ENCODE data around the gene CADM2. TPM values are rescaled to one million over a fixed set of nuclear protein-coding genes. Genes with fewer than 3 reads are reported as not detected.
A peak's percentile ranks its signal among the peaks of the same experiment; 100 is the strongest.
"Not testable (repeated sequence)": the region's sequence is repeated elsewhere in the genome, so short reads cannot be mapped to it uniquely, and the experiment has no call there.

The CADM2 gene
- total and polyA plus RNA-seq, 2 donors from 2014 or later, result 0.06 to 0.25 TPM

DNA sequence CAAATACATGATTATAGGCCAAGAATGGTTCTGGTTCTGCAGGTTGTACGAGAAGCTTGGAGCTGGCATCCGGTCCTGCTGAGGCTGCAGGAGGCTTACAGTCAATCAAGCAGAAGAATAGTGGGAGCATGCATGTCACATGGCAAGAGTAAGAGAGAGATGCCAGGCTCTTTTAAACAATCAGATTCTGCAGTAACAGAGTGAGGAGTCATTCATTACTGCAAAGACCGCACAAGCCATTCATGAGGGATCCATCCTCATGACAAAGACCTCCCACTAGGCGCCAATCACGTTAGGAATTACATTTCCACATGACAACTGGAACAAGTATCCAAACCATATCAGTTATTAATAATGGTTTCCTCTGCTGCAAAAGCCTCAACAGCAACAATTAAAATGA lies 536.8 kb downstream of the CADM2 start:
- TF ChIP-seq, protein P1, sequence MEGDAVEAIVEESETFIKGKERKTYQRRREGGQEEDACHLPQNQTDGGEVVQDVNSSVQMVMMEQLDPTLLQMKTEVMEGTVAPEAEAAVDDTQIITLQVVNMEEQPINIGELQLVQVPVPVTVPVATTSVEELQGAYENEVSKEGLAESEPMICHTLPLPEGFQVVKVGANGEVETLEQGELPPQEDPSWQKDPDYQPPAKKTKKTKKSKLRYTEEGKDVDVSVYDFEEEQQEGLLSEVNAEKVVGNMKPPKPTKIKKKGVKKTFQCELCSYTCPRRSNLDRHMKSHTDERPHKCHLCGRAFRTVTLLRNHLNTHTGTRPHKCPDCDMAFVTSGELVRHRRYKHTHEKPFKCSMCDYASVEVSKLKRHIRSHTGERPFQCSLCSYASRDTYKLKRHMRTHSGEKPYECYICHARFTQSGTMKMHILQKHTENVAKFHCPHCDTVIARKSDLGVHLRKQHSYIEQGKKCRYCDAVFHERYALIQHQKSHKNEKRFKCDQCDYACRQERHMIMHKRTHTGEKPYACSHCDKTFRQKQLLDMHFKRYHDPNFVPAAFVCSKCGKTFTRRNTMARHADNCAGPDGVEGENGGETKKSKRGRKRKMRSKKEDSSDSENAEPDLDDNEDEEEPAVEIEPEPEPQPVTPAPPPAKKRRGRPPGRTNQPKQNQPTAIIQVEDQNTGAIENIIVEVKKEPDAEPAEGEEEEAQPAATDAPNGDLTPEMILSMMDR (IDR thresholded peaks at IDR 0.05; ENCODE audit: borderline replicate concordance, extremely low read depth, insufficient read depth), result no peak
- Histone ChIP-seq H3K27me3 (ENCODE audit: control insufficient read depth, insufficient read depth, low read length) (no peaks in the 10 kb centered on the region), H3K27ac (ENCODE audit: low read depth in 2 of 2, low read length in 2 of 2) (no peak overlapping the region), H3K4me3 (ENCODE audit: low read length in 3 of 3) (no peak overlapping the region), H3K36me3 (ENCODE audit: control insufficient read depth in 2 of 3, insufficient read depth in 3 of 3, low read length in 3 of 3) (no peaks in the 10 kb centered on the region), H3K9ac (ENCODE audit: low read length in 3 of 3) (no peak overlapping the region), H3K4me1 (ENCODE audit: control insufficient read depth in 2 of 3, insufficient read depth in 2 of 3, low read depth in 1 of 3, low read length in 3 of 3) (no peaks in the 10 kb centered on the region), H3K9me3 (ENCODE audit: control insufficient read depth in 2 of 3, insufficient read depth in 1 of 3, low read length in 3 of 3) (no peaks in the 10 kb centered on the region)
- no peak for DNase-seq
- FAIRE-seq, result no peak
- intact Hi-C loops (cut with DNase I), result no loop called here

DNA sequence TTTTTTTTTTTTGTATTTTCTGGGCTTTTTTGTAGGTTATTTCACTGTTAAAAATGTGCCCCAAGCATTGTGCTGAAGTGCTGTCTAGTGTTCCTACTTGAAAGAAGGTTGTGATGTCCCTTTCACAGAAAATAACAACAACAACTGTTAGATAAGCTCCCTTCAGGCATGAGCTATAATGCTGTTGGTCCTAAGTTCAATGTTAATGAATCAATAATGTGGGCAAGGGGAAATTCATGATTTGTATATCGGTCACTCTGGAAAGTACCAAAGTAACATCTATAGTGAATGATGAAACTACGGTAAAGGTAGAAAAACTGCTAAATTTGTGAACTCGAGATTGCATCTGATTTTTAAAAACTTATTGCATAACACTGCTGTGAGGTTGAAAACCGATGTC lies 539.4 kb downstream of the CADM2 start:
- intact Hi-C loops (cut with DNase I), result no loop called here

DNA sequence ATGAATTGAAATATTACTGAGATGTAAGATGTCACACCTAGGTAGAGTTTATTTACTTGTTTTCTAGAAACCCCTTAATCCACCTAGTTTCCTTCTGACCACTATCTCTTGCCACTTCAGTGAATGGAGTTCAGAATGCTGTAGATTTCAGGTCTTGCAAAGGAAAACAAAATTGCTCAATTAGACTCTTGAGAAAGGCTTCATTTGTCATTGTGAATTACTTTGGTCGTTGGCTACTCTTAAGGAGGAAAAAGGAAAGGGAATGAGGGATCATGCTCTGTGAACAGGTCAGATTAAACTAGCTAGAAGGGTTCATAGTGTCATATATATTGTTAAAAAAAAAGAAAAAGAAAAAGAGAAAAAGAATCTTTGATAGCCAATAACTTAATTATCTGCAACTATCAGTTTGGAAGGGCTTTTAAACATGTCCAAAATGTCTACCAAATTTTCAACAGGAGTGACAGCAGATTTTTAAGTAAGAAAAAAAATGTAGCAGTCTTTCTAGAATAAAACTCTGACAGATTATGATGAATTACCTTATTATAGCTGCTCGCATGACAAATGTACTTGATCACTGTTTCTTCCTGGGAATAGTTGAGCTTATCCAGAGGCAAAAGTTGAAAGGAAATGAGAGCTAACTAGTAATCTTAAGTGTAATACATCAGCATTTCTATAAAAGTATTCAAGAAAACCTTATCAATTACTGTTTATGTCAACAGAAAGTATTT lies 543.5 kb downstream of the CADM2 start:
- Histone ChIP-seq H3K36me3 (ENCODE audit: control insufficient read depth in 2 of 3, insufficient read depth in 3 of 3, low read length in 3 of 3) (no peaks in the 10 kb centered on the region), H3K9ac (ENCODE audit: low read length in 3 of 3) (no peak overlapping the region), H3K27me3 (ENCODE audit: control insufficient read depth, insufficient read depth, low read length) (no peaks in the 10 kb centered on the region), H3K4me1 (ENCODE audit: control insufficient read depth in 2 of 3, insufficient read depth in 2 of 3, low read depth in 1 of 3, low read length in 3 of 3) (no peaks in the 10 kb centered on the region), H3K27ac (ENCODE audit: low read depth in 2 of 2, low read length in 2 of 2) (no peak overlapping the region), H3K9me3 (ENCODE audit: control insufficient read depth in 2 of 3, insufficient read depth in 1 of 3, low read length in 3 of 3) (no peaks in the 10 kb centered on the region), H3K4me3 (ENCODE audit: low read length in 3 of 3) (no peak overlapping the region)
- DNase-seq (no peak), FAIRE-seq (no peak)
- TF ChIP-seq, protein P1 (IDR thresholded peaks at IDR 0.05; ENCODE audit: borderline replicate concordance, extremely low read depth, insufficient read depth), result no peak
- intact Hi-C loops (cut with DNase I), result no loop called here

More for the DNA sequence above, 539.4 kb downstream of the CADM2 start:
- Histone ChIP-seq H3K4me1 (ENCODE audit: control insufficient read depth in 2 of 3, insufficient read depth in 2 of 3, low read depth in 1 of 3, low read length in 3 of 3) (no peaks in the 10 kb centered on the region), H3K27me3 (ENCODE audit: control insufficient read depth, insufficient read depth, low read length) (no peaks in the 10 kb centered on the region), H3K27ac (ENCODE audit: low read depth in 2 of 2, low read length in 2 of 2) (no peak overlapping the region), H3K9me3 (ENCODE audit: control insufficient read depth in 2 of 3, insufficient read depth in 1 of 3, low read length in 3 of 3) (no peaks in the 10 kb centered on the region), H3K36me3 (ENCODE audit: control insufficient read depth in 2 of 3, insufficient read depth in 3 of 3, low read length in 3 of 3) (no peaks in the 10 kb centered on the region), H3K9ac (ENCODE audit: low read length in 3 of 3) (no peak overlapping the region), H3K4me3 (ENCODE audit: low read length in 3 of 3) (no peak overlapping the region)
- no peak for DNase-seq
- FAIRE-seq, result no peak
- TF ChIP-seq, protein P1 (IDR thresholded peaks at IDR 0.05; ENCODE audit: borderline replicate concordance, extremely low read depth, insufficient read depth), result no peak

DNA sequence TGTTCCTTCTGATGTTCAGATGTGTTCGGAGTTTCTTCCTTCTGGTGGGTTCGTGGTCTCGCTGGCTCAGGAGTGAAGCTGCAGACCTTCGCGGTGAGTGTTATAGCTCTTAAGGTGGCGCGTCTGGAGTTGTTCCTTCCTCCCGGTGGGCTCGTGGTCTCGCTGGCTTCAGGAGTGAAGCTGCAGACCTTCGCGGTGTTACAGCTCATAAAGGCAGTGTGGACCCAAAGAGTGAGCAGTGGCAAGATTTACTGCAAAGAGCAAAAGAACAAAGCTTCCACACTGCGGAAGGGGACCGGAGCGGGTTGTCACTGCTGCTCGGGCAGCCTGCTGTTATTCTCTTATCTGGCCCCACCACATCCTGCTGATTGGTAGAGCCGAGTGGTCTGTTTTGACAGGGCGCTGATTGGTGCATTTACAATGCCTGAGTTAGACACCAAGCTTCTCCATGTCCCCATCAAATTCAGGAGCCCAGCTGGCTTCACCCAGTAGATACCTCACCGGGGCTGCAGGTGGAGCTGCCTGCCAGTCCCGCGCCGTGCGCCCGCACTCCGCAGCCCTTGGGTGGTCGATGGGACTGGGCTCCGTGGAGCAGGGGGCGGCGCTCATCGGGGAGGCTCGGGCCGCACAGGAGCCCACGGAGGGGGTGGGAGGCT lies 545.5 kb downstream of the CADM2 start:
- H3K4me1 ChIP-seq (ENCODE audit: control insufficient read depth in 2 of 3, insufficient read depth in 2 of 3, low read depth in 1 of 3, low read length in 3 of 3); H3K9me3 ChIP-seq (ENCODE audit: control insufficient read depth in 2 of 3, insufficient read depth in 1 of 3, low read length in 3 of 3); H3K27ac ChIP-seq (ENCODE audit: low read depth in 2 of 2, low read length in 2 of 2); H3K27me3 ChIP-seq (ENCODE audit: control insufficient read depth, insufficient read depth, low read length); FAIRE-seq; H3K36me3 ChIP-seq (ENCODE audit: control insufficient read depth in 2 of 3, insufficient read depth in 3 of 3, low read length in 3 of 3); H3K4me3 ChIP-seq (ENCODE audit: low read length in 3 of 3); intact Hi-C loops (cut with DNase I); H3K9ac ChIP-seq (ENCODE audit: low read length in 3 of 3): not testable (repeated sequence)
- DNase-seq, result peak in 2 of 5 donors; percentile 0 to 67

DNA sequence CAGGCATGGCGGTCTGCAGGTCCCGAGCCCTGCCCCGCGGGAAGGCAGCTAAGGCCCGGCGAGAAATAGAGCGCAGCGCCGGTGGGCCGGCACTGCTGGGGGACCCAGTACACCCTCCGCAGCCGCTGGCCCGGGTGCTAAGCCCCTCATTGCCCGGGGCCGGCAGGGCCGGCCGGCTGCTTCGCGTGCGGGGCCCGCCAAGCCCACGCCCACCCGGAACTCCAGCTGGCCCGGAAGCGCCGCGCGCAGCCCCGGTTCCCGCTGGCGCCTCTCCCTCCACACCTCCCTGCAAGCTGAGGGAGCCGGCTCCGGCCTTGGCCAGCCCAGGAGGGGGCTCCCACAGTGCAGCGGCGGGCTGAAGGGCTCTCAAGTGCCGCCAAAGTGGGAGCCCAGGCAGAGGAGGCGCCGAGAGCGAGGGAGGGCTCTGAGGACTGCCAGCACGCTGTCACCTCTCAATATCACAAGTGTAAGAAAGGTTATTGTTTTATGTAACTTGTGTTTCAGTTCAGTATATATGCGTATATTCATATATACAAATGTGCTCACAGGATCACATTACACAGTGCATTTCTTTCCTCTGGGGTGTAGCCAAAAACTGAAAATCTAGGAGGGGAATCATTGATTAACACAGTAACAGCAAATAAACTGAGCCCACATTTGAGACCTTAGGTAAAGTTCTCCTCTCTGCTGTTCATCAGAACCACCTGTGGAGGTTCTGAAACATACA lies 546.2 kb downstream of the CADM2 start:
- H3K36me3 ChIP-seq (ENCODE audit: control insufficient read depth in 2 of 3, insufficient read depth in 3 of 3, low read length in 3 of 3); H3K4me1 ChIP-seq (ENCODE audit: control insufficient read depth in 2 of 3, insufficient read depth in 2 of 3, low read depth in 1 of 3, low read length in 3 of 3); H3K27ac ChIP-seq (ENCODE audit: low read depth in 2 of 2, low read length in 2 of 2); DNase-seq; H3K4me3 ChIP-seq (ENCODE audit: low read length in 3 of 3); H3K27me3 ChIP-seq (ENCODE audit: control insufficient read depth, insufficient read depth, low read length); H3K9ac ChIP-seq (ENCODE audit: low read length in 3 of 3); FAIRE-seq; H3K9me3 ChIP-seq (ENCODE audit: control insufficient read depth in 2 of 3, insufficient read depth in 1 of 3, low read length in 3 of 3); intact Hi-C loops (cut with DNase I): not testable (repeated sequence)

Measured in kidney (tissue), 14 donors.